Prostate gland (tissue), 2 donors: ENCODE data around the gene INPP4B. TPM values are rescaled to one million over a fixed set of nuclear protein-coding genes. Genes with fewer than 3 reads are reported as not detected.

Source experiments
- DNase-seq: peaks from one replicate; pipeline ENCODE4 v3.0.0-alpha.2; 2019; ENCODE audit warnings: low spot score
- H3K27ac ChIP-seq, 2 donors: fragments of 200-600 bp; sonication (generic); 2 replicates each; pipeline ENCODE4 v1.5.1; 2017 to 2019
- H3K27me3 ChIP-seq: fragments of 200-600 bp; sonication (generic); replicated peaks from 2 replicates; pipeline ENCODE4 v1.5.1; 2019; ENCODE audit not compliant: insufficient read depth
- H3K36me3 ChIP-seq, 2 donors: fragments of 200-600 bp; sonication (generic); 1 replicate in 1 of 2; 2 replicates in 1 of 2; pipeline versions ENCODE4 v1.5.1 to v1.8.1; 2017 to 2019
- H3K4me1 ChIP-seq: fragments of 200-600 bp; sonication (generic); replicated peaks from 2 replicates; pipeline ENCODE4 v1.5.1; 2019
- H3K4me3 ChIP-seq, 2 donors: fragments of 200-600 bp; sonication (generic); 2 replicates each; pipeline ENCODE4 v1.5.1; 2017 to 2019
- H3K9me3 ChIP-seq: fragments of 200-600 bp; sonication (generic); 2 replicates; pipeline ENCODE4 v1.5.1; 2017
- POLR2A ChIP-seq: fragments of 450-650 bp; IDR thresholded peaks from one replicate; pipeline ENCODE4 v1.6.1; 2016; ENCODE audit warnings: antibody characterized with exemption, mild to moderate bottlenecking
- POLR2AphosphoS5 ChIP-seq: sonication (generic); formaldehyde crosslinking; IDR thresholded peaks from one replicate; pipeline ENCODE4 v1.6.1; 2017; ENCODE audit warnings: antibody characterized with exemption
- WGBS: methylation state at CpG from one replicate; pipeline ENCODE4 v1.1.5; 2018; 5-methylcytosine and 5-hydroxymethylcytosine counted together
- intact Hi-C: fragments of 100-400 bp; cut with DNase I; formaldehyde crosslinking; loops from one replicate; pipeline ENCODE4 v1.14.2; 2022
- total RNA-seq, 2 donors: library from RNA; depleted of rRNA; stranded (reverse); fragments of >200 nt; gene quantifications; one replicate each; pipeline ENCODE4 v1.1.0, GENCODE V29; 2016
- TF ChIP-seq, protein P1 (sequence below), 4 experiments: fragments of 200-600 bp in 2 of 4; fragments of 450-650 bp in 2 of 4; sonication (generic) in 2 of 4; IDR thresholded peaks; 1 replicate in 3 of 4; 2 replicates in 1 of 4; pipeline ENCODE4 v1.5.1; 2016 to 2019; ENCODE audit warnings: antibody characterized with exemption in 4 of 4, mild to moderate bottlenecking in 2 of 4, moderate library complexity in 2 of 4

The INPP4B gene
- total RNA-seq, 2 donors from 2014 or later: 22.3 to 49.7 TPM

DNA sequence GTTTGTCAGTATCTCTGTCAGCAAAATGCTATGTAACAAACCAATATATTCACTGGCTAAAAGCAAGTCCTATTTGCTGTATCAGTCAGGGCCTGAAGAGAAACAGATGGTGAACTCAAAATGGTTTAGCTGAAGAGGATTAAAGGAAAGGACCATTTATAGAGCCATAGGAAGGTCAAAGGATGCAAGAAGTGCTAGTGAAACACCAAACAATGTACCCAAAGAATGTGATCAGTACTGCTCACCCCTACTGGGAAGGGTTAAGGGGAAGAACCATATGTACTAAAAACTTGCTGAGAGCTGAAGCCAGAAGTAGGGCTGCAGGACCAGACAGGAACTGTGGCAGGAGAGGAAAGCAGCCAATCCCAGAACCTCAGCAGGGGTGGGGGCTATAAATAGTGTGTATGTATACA is 479.3 kb downstream of the INPP4B start:
- Histone ChIP-seq H3K36me3 (no peaks in the 10 kb centered on the region), H3K4me1 (no peaks in the 10 kb centered on the region), H3K4me3 (no peak overlapping the region), H3K9me3 (no peaks in the 10 kb centered on the region), H3K27me3 (no peaks in the 10 kb centered on the region), H3K27ac (no peak overlapping the region)
- DNase-seq: no peak
- TF ChIP-seq, protein P1, sequence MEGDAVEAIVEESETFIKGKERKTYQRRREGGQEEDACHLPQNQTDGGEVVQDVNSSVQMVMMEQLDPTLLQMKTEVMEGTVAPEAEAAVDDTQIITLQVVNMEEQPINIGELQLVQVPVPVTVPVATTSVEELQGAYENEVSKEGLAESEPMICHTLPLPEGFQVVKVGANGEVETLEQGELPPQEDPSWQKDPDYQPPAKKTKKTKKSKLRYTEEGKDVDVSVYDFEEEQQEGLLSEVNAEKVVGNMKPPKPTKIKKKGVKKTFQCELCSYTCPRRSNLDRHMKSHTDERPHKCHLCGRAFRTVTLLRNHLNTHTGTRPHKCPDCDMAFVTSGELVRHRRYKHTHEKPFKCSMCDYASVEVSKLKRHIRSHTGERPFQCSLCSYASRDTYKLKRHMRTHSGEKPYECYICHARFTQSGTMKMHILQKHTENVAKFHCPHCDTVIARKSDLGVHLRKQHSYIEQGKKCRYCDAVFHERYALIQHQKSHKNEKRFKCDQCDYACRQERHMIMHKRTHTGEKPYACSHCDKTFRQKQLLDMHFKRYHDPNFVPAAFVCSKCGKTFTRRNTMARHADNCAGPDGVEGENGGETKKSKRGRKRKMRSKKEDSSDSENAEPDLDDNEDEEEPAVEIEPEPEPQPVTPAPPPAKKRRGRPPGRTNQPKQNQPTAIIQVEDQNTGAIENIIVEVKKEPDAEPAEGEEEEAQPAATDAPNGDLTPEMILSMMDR (IDR thresholded peaks at IDR 0.05): no peak
- TF ChIP-seq POLR2A (no peak), POLR2AphosphoS5 (no peak)
- intact Hi-C loops: no loop called here

DNA sequence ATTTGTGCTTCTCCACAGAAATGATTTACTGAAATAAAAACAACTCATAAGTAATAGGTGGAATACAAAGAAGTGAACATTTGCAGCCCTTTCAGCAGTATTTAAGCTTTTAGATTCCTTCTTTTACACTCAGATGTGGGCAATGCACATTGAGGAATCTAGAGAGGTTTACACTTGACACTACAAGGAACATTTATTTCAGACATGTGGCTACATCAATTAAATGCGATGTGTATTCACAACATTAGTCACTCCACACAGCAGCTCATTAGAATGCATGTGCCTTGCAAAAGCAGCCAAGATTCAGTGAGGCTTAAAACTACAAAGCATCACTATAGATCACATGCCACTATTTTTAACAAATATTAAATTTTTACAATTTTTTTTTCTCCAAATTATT is 480.7 kb downstream of the INPP4B start:
- no peak overlapping the region for H3K27ac ChIP-seq
- DNase-seq: no peak
- WGBS: 58% methylated on average over 1 of the region's 1 CpG
- H3K4me1 ChIP-seq: no peaks in the 10 kb centered on the region
- no peaks in the 10 kb centered on the region for H3K36me3 ChIP-seq
- TF ChIP-seq POLR2AphosphoS5 (no peak), POLR2A (no peak)
- TF ChIP-seq, protein P1 (IDR thresholded peaks at IDR 0.05): no peak
- intact Hi-C loops: no loop called here
- no peaks in the 10 kb centered on the region for H3K27me3 ChIP-seq
- H3K9me3 ChIP-seq: no peaks in the 10 kb centered on the region
- H3K4me3 ChIP-seq: no peak overlapping the region

DNA sequence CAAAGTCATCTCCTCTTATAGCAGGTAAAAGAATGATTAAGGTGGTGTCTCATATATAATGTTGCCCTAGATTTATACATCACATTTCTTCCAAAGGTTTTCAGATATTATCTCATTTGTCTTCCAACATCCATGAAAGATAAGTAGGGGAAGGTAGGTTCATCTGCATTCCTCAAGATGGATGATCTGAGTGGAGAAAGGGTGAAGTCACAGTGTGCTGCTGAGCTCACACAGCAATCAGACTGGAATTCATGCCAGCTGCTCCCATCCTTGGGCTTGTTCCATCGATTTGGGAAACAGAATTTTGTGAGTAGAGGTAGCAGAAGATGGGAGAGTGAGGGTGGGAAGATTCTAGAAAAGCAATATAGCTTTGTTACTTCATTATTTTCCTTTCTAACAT is 482.4 kb downstream of the INPP4B start:
- Histone ChIP-seq H3K9me3 (no peaks in the 10 kb centered on the region), H3K4me3 (no peak overlapping the region), H3K36me3 (no peaks in the 10 kb centered on the region), H3K27ac (no peak overlapping the region), H3K4me1 (no peaks in the 10 kb centered on the region), H3K27me3 (no peaks in the 10 kb centered on the region)
- no peak for DNase-seq
- intact Hi-C loops: no loop called here
- WGBS: 75% methylated on average over 1 of the region's 1 CpG
- TF ChIP-seq, protein P1 (IDR thresholded peaks at IDR 0.05): no peak
- TF ChIP-seq POLR2A: no peak
- TF ChIP-seq POLR2AphosphoS5: no peak

DNA sequence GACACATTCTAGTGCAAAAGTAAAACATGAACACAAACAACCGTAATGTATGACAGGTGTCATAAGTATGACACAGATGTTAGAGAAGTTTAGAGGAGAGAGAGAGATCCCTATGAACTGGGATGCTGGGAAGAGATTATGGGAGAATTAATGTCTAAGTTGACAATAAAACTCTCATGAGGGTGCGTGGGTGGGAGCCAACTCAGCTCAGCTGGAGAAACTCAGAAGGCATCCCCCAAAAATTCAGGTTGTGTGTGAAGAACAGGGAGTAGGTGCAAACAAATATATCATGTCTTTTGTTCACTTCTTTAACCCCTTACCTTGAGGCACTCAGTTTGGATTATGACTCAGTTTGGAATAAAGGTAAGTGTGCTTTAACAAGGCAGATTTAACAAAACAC is 484.1 kb downstream of the INPP4B start:
- Histone ChIP-seq H3K9me3 (no peaks in the 10 kb centered on the region), H3K4me1 (no peaks in the 10 kb centered on the region), H3K27ac (no peak overlapping the region), H3K4me3 (no peak overlapping the region), H3K27me3 (no peaks in the 10 kb centered on the region), H3K36me3 (no peaks in the 10 kb centered on the region)
- intact Hi-C loops: no loop called here
- TF ChIP-seq POLR2A (no peak), POLR2AphosphoS5 (no peak)
- TF ChIP-seq, protein P1 (IDR thresholded peaks at IDR 0.05): no peak
- no peak for DNase-seq
- WGBS: 92% methylated on average over 2 of the region's 2 CpGs

DNA sequence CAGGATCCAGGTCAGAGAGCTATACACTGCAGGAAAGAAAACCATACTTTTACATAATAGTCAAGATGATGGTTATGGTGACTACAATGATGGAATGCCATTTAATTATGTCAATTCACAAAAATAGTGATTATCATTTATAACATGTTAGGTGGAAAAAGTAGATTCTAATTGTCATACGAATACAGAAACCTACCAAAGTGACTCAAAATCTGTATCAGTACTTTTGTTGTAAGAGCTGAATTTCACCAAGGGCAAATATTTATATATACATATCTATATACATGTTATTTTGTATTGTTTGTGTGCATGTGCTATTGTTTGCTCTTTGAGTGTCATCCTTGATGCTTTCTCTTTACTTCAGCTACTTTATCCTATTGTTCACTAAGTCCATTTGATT is 485.4 kb downstream of the INPP4B start:
- no peak overlapping the region for H3K4me3 ChIP-seq
- H3K27ac ChIP-seq: no peak overlapping the region
- no peaks in the 10 kb centered on the region for H3K27me3 ChIP-seq
- intact Hi-C loops: no loop called here
- no peaks in the 10 kb centered on the region for H3K9me3 ChIP-seq
- WGBS: 97% methylated on average over 1 of the region's 1 CpG
- H3K36me3 ChIP-seq: no peaks in the 10 kb centered on the region
- TF ChIP-seq POLR2A (no peak), POLR2AphosphoS5 (no peak)
- TF ChIP-seq, protein P1 (IDR thresholded peaks at IDR 0.05): no peak
- H3K4me1 ChIP-seq: no peaks in the 10 kb centered on the region
- no peak for DNase-seq
